ENCODE results near the gene SLC39A1.
A peak's percentile ranks its signal among the peaks of the same experiment; 100 is the strongest.

- no peak for TF ChIP-seq CTCF (IDR thresholded peaks at IDR 0.05; ENCODE audit: insufficient read depth, low read length)
- TF ChIP-seq POLR2AphosphoS5 (IDR thresholded peaks at IDR 0.05; ENCODE audit: low read depth), result peak; percentile 76; the same call in 1 of the 2 replicates
Observed at GRCh38 chr1:153945795-153946621, 17.3 kb downstream of the SLC39A1 start.

Measured in HL-60 (cell line).